DMS153 treated with DMSO at 0.1 percent for 48 hours (cell line): ENCODE data around the gene ZC3H15.
"Not testable (repeated sequence)": the region's sequence is repeated elsewhere in the genome, so short reads cannot be mapped to it uniquely, and the experiment has no call there.

Experiments used
- DNase-seq: peaks from one replicate; lab custom pipeline; 2025; ENCODE audit not compliant: unreplicated experiment; lab: John Stamatoyannopoulos, UW

The ZC3H15 gene

GRCh38 chr2:186493564-186494085 lies 7.6 kb downstream of the ZC3H15 start:
- DNase-seq = no peak

GRCh38 chr2:186496401-186496800 lies 10.3 kb downstream of the ZC3H15 start:
- no peak for DNase-seq

GRCh38 chr2:186497928-186498327 lies 11.9 kb downstream of the ZC3H15 start:
- no peak for DNase-seq

- no peak for DNase-seq
Measured at GRCh38 chr2:186498834-186499233, 12.8 kb downstream of the ZC3H15 start.

- peak; percentile 8 for DNase-seq
Measured at GRCh38 chr2:186503827-186504606, 18.0 kb downstream of the ZC3H15 start.

GRCh38 chr2:186508263-186508662 lies 22.2 kb downstream of the ZC3H15 start:
- DNase-seq = no peak

GRCh38 chr2:186515376-186515775 lies 29.3 kb downstream of the ZC3H15 start:
- no peak for DNase-seq

- no peak for DNase-seq
Measured at GRCh38 chr2:186516396-186516795, 30.3 kb downstream of the ZC3H15 start.

GRCh38 chr2:186517090-186517489 lies 31.0 kb downstream of the ZC3H15 start:
- DNase-seq = no peak

GRCh38 chr2:186518291-186518690 lies 32.2 kb downstream of the ZC3H15 start:
- DNase-seq = no peak

- no peak for DNase-seq
Measured at GRCh38 chr2:186518945-186519344, 32.9 kb downstream of the ZC3H15 start.

GRCh38 chr2:186521570-186522153 lies 35.6 kb downstream of the ZC3H15 start:
- not testable (repeated sequence) for DNase-seq

GRCh38 chr2:186522450-186522849 lies 36.4 kb downstream of the ZC3H15 start:
- no peak for DNase-seq

- no peak for DNase-seq
Measured at GRCh38 chr2:186523791-186524190, 37.7 kb downstream of the ZC3H15 start.

GRCh38 chr2:186526281-186526680 lies 40.2 kb downstream of the ZC3H15 start:
- no peak for DNase-seq

GRCh38 chr2:186530314-186530713 lies 44.3 kb downstream of the ZC3H15 start:
- no peak for DNase-seq

- DNase-seq = no peak
Measured at GRCh38 chr2:186531257-186531775, 45.3 kb downstream of the ZC3H15 start.

- no peak for DNase-seq
Measured at GRCh38 chr2:186532891-186533290, 46.8 kb downstream of the ZC3H15 start.

- no peak for DNase-seq
Measured at GRCh38 chr2:186533717-186534116, 47.7 kb downstream of the ZC3H15 start.

GRCh38 chr2:186534406-186534805 lies 48.3 kb downstream of the ZC3H15 start:
- DNase-seq = no peak

GRCh38 chr2:186535861-186536260 lies 49.8 kb downstream of the ZC3H15 start:
- no peak for DNase-seq

GRCh38 chr2:186537019-186537418 lies 51.0 kb downstream of the ZC3H15 start:
- no peak for DNase-seq
